HG03045 (cell line): ENCODE measurements around the gene WDR72.

Source experiments
- ATAC-seq: cut with Tn5 transposase; IDR thresholded peaks from one replicate; pipeline ENCODE4 v1.9.1; 2021; ENCODE audit warnings: mild to moderate bottlenecking, moderate library complexity; ENCODE audit not compliant: unreplicated experiment

Gene WDR72

GRCh38 chr15:53470743-53471142 is 288.7 kb downstream of the WDR72 start:
- ATAC-seq, result no peak

DNA sequence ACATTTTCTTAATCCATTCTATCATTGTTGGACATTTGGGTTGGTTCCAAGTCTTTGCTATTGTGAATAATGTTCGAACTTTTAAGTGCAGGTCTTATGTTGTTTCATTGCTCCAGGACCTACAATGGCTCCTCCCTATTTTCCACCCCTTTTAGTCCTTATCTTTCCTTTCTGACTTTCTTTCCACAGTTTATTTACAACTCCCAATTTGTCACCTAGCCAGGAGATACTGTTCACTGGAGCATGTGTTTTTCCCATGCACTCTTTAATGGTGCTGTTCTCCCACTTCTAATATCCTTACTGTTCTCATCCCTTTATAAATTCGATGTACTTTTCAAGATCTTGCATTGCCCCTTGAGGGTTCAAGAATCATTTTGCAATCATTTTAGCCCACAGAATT is 290.0 kb downstream of the WDR72 start:
- no peak for ATAC-seq
